Neural cell (in vitro differentiated cells): ENCODE results near the gene RSPH9. TPM values are rescaled to one million over a fixed set of nuclear protein-coding genes. Genes with fewer than 3 reads are reported as not detected.
A peak's percentile ranks its signal among the peaks of the same experiment; 100 is the strongest.

Experiments used
- H2AFZ ChIP-seq: fragments of 200-600, 300-800 bp; sonication (generic), shearing (Covaris generic); 2 replicates; pipeline ENCODE4 v1.6.0; 2014; ENCODE audit warnings: low read depth, mild to moderate bottlenecking, antibody characterized with exemption, low read length, moderate library complexity
- H3F3A ChIP-seq: fragments of 200-600 bp; shearing (Covaris generic); 2 replicates; pipeline ENCODE4 v1.6.1; 2016; ENCODE audit warnings: mild to moderate bottlenecking, moderate library complexity, mixed read lengths, antibody characterized with exemption, low read length; ENCODE audit not compliant: insufficient read depth, poor library complexity, severe bottlenecking
- H3K27ac ChIP-seq: fragments of 200-600, 300-800 bp; sonication (generic), shearing (Covaris generic); 2 replicates; pipeline ENCODE4 v1.5.1; 2014; ENCODE audit warnings: mild to moderate bottlenecking, low read length, moderate library complexity
- H3K27me3 ChIP-seq: fragments of 300-800, 200-600 bp; sonication (generic), shearing (Covaris generic); 2 replicates; pipeline ENCODE4 v1.6.0; 2014; ENCODE audit warnings: mild to moderate bottlenecking, low read depth, low read length, moderate library complexity; ENCODE audit not compliant: insufficient read depth
- H3K36me3 ChIP-seq: fragments of 300-800, 200-600 bp; sonication (generic), shearing (Covaris generic); 2 replicates; pipeline ENCODE4 v1.5.1; 2014; ENCODE audit warnings: mild to moderate bottlenecking, antibody characterized with exemption, low read length, moderate library complexity; ENCODE audit not compliant: insufficient read depth
- H3K4me2 ChIP-seq: fragments of 300-800, 200-600 bp; sonication (generic), shearing (Covaris generic); 2 replicates; pipeline ENCODE4 v1.6.0; 2014; ENCODE audit warnings: mild to moderate bottlenecking, low read length
- H3K4me3 ChIP-seq: fragments of 300-800, 200-600 bp; sonication (generic), shearing (Covaris generic); 2 replicates; pipeline ENCODE4 v1.5.1; 2014; ENCODE audit warnings: mild to moderate bottlenecking, low read length, moderate library complexity
- H3K79me2 ChIP-seq: fragments of 200-600 bp; shearing (Covaris generic); replicated peaks from 2 replicates; pipeline ENCODE4 v1.6.0; 2014; ENCODE audit warnings: mild to moderate bottlenecking, low read length, moderate library complexity; ENCODE audit not compliant: insufficient read depth
- H3K9ac ChIP-seq: fragments of 300-800, 200-600 bp; sonication (generic), shearing (Covaris generic); 2 replicates; pipeline ENCODE4 v1.6.1; 2016; ENCODE audit warnings: mild to moderate bottlenecking, low read length, mixed read lengths
- H3K9me2 ChIP-seq: fragments of 200-600 bp; shearing (Covaris generic); 2 replicates; pipeline ENCODE4 v1.6.1; 2016; ENCODE audit warnings: mild to moderate bottlenecking, low read length, mixed read lengths; ENCODE audit not compliant: insufficient read depth
- H3K9me3 ChIP-seq: fragments of 200-600, 300-800 bp; sonication (generic), shearing (Covaris generic); 2 replicates; pipeline ENCODE4 v1.6.1; 2016; ENCODE audit warnings: mild to moderate bottlenecking, mixed run types, low read length, moderate library complexity, mixed read lengths
- H4K20me1 ChIP-seq: fragments of 200-600 bp; shearing (Covaris generic); 2 replicates; pipeline ENCODE4 v1.6.1; 2016; ENCODE audit warnings: mild to moderate bottlenecking, mixed run types; ENCODE audit not compliant: insufficient read depth
- EP300 ChIP-seq: fragments of 450-650 bp; conservative IDR thresholded peaks from 2 replicates; pipeline ENCODE4 v1.6.1; 2014; ENCODE audit warnings: antibody characterized with exemption, mild to moderate bottlenecking, moderate library complexity; ENCODE audit not compliant: poor library complexity, severe bottlenecking
- MXI1 ChIP-seq: fragments of 450-650 bp; conservative IDR thresholded peaks from 2 replicates; pipeline ENCODE4 v1.6.1; 2014; ENCODE audit warnings: antibody characterized with exemption, mild to moderate bottlenecking; ENCODE audit not compliant: poor library complexity, severe bottlenecking
- POLR2AphosphoS5 ChIP-seq: IDR thresholded peaks from 2 replicates; pipeline ENCODE4 v1.6.1; 2012
- RAD21 ChIP-seq: fragments of 450-650 bp; conservative IDR thresholded peaks from 2 replicates; pipeline ENCODE4 v1.6.1; 2014; ENCODE audit warnings: antibody characterized with exemption, mild to moderate bottlenecking, moderate library complexity
- REST ChIP-seq: IDR thresholded peaks from 2 replicates; pipeline ENCODE4 v1.6.1; 2012; ENCODE audit warnings: borderline replicate concordance
- SMC3 ChIP-seq: fragments of 450-650 bp; conservative IDR thresholded peaks from 2 replicates; pipeline ENCODE4 v1.6.1; 2014; ENCODE audit warnings: antibody characterized with exemption, mild to moderate bottlenecking, moderate library complexity; ENCODE audit not compliant: poor library complexity
- TAF1 ChIP-seq: IDR thresholded peaks from 2 replicates; pipeline ENCODE4 v1.6.1; 2012; ENCODE audit warnings: low read depth
- polyA plus RNA-seq: library from polyadenylated mRNA; depleted of rRNA; stranded (reverse); fragments of >200 nt; gene quantifications from 2 replicates; pipeline ENCODE4 v1.2.3, GENCODE V29; 2014
- TF ChIP-seq, protein P1 (sequence below): fragments of 450-650 bp; IDR thresholded peaks from 2 replicates; pipeline ENCODE4 v1.5.1; 2014; ENCODE audit warnings: antibody characterized with exemption, mild to moderate bottlenecking, moderate library complexity; ENCODE audit not compliant: poor library complexity, severe bottlenecking

Gene RSPH9
- polyA plus RNA-seq, 1 donor from 2014 or later = 0.88 TPM

DNA sequence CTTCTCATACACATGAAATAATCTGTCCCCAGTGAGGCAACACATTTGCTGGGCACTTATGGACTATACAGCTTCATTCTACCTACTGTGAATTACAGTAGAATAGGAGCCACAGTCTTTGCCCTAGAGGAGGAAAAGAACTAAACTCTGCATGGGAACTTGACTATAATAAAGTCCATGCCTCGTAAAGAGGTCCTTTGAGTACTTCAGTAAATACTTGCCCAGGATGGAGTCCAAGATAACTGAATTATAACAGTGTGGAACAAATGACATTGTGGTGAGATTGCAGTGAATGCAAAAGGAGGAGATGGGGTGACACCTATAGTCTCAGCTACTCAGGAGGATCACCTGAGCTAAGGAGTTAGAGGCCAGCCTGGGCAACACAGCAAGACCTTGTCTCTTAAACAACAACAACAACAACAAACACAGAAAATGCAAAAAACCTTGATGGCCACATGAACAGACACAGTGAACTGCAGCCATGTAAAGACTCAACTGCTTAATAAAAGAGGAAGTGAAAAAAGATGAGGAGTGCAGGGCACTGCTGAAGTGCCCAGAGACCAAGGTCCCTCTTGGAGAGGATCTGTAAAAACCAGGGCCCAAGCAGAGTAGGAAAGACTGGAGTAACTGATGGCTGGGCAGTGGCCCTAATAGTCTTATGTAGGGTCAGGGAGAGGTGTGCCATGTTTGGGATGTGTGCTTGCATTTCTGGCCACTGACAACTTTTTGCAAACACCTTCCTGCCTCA, 39.0 kb downstream of the RSPH9 start:
- Histone ChIP-seq H3K9me2 (no peaks in the 10 kb centered on the region), H3K27me3 (no peaks in the 10 kb centered on the region), H3K79me2 (peaks cover 28% of the 10 kb centered on the region), H4K20me1 (no peaks in the 10 kb centered on the region), H3F3A (no peaks in the 10 kb centered on the region), H2AFZ (no peak overlapping the region), H3K9me3 (no peaks in the 10 kb centered on the region), H3K9ac (no peak overlapping the region), H3K4me2 (no peak overlapping the region), H3K27ac (no peak overlapping the region), H3K36me3 (no peaks in the 10 kb centered on the region), H3K4me3 (no peak overlapping the region)
- TF ChIP-seq TAF1 (no peak), REST (no peak)

GRCh38 chr6:43687079-43687436, 42.2 kb downstream of the RSPH9 start:
- H3K27ac ChIP-seq = no peak overlapping the region
- no peaks in the 10 kb centered on the region for H3K27me3 ChIP-seq
- peaks cover 28% of the 10 kb centered on the region for H3K79me2 ChIP-seq
- H2AFZ ChIP-seq = peak overlapping the region; percentile 94
- peak overlapping the region; percentile 83 for H3K4me2 ChIP-seq
- no peaks in the 10 kb centered on the region for H3F3A ChIP-seq
- H3K9me2 ChIP-seq = no peaks in the 10 kb centered on the region
- no peaks in the 10 kb centered on the region for H4K20me1 ChIP-seq
- no peaks in the 10 kb centered on the region for H3K36me3 ChIP-seq
- no peaks in the 10 kb centered on the region for H3K9me3 ChIP-seq
- peak overlapping the region; percentile 75 for H3K4me3 ChIP-seq
- no peak for TF ChIP-seq REST
- peak overlapping the region; percentile 70 for H3K9ac ChIP-seq

GRCh38 chr6:43687437-43688347, 42.9 kb downstream of the RSPH9 start, which contains the start of gene MRPS18A:
TSS of gene MRPS18A (minus strand) at chr6:43687791. CDS start at chr6:43687779, 12 bp downstream.
- Histone ChIP-seq H3K9me2 (no peaks in the 10 kb centered on the region), H2AFZ (peak within 1 kb of the TSS; percentile 94), H4K20me1 (no peaks in the 10 kb centered on the region), H3K4me3 (peak within 1 kb of the TSS; percentile 75), H3K79me2 (peaks cover 28% of the 10 kb centered on the region), H3K27me3 (no peaks in the 10 kb centered on the region), H3K9me3 (no peaks in the 10 kb centered on the region), H3F3A (no peaks in the 10 kb centered on the region), H3K27ac (peak within 1 kb of the TSS; percentile 73), H3K36me3 (no peaks in the 10 kb centered on the region), H3K9ac (peak within 1 kb of the TSS; percentile 70), H3K4me2 (peak within 1 kb of the TSS; percentile 87)
- TF ChIP-seq, protein P1, sequence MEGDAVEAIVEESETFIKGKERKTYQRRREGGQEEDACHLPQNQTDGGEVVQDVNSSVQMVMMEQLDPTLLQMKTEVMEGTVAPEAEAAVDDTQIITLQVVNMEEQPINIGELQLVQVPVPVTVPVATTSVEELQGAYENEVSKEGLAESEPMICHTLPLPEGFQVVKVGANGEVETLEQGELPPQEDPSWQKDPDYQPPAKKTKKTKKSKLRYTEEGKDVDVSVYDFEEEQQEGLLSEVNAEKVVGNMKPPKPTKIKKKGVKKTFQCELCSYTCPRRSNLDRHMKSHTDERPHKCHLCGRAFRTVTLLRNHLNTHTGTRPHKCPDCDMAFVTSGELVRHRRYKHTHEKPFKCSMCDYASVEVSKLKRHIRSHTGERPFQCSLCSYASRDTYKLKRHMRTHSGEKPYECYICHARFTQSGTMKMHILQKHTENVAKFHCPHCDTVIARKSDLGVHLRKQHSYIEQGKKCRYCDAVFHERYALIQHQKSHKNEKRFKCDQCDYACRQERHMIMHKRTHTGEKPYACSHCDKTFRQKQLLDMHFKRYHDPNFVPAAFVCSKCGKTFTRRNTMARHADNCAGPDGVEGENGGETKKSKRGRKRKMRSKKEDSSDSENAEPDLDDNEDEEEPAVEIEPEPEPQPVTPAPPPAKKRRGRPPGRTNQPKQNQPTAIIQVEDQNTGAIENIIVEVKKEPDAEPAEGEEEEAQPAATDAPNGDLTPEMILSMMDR = no peak
- peak; percentile 16 for TF ChIP-seq RAD21
- peak; percentile 20 for TF ChIP-seq SMC3
- peak; percentile 38 for TF ChIP-seq TAF1
- peak; percentile 83 for TF ChIP-seq POLR2AphosphoS5
- peak; percentile 63 for TF ChIP-seq MXI1
- TF ChIP-seq EP300 = peak; percentile 53
